ENCODE data around the gene PTPN23. TPM values are rescaled to one million over a fixed set of nuclear protein-coding genes. Genes with fewer than 3 reads are reported as not detected.

The PTPN23 gene
- total and polyA plus RNA-seq, 10 of the 15 experiments (the other 5 are each of a cell fraction or from before 2014, with no cell fraction given) = 0.44 to 28.6 (median 4.4) TPM

GRCh38 chr3:47428662-47429061, 47.8 kb downstream of the PTPN23 start:
- in situ Hi-C loops (cut with MboI) = no loop called here
- no peak overlapping the region for H3K9ac ChIP-seq (ENCODE audit: control insufficient read depth, insufficient read depth, low read length)
- RAD21 ChIA-PET (ENCODE audit: unreplicated experiment) = no interaction called here
- BruUV-seq (replicated peaks) = no TSS peak
- WGBS (ENCODE audit: insufficient coverage, insufficient replicate concordance, low lambda C conversion rate, missing lambda C conversion rate) = 88% methylated on average over 6 of the region's 6 CpGs
- no peaks in the 10 kb centered on the region for H3K4me1 ChIP-seq (ENCODE audit: control insufficient read depth, insufficient read depth, low read length)
- ATAC-seq = no peak
- H3K27ac ChIP-seq (ENCODE audit: control insufficient read depth, insufficient read depth) = no peak overlapping the region
- peaks cover 19 to 31% of the 10 kb centered on the region in 2 experiments; a peak in 3 of 4 replicates for H3K36me3 ChIP-seq (ENCODE audit: control insufficient read depth in 2 of 2, insufficient read depth in 2 of 2, low read length in 1 of 2)
- H3K9me3 ChIP-seq (replicated peaks; ENCODE audit: control insufficient read depth, insufficient read depth, low read length) = no peaks in the 10 kb centered on the region
- DNase-seq (ENCODE audit: low read depth, low spot score) = no peak
- no peak overlapping the region for H2AFZ ChIP-seq (ENCODE audit: control insufficient read depth, low read depth, low read length)
- POLR2A ChIA-PET = no interaction called here
- H3K4me3 ChIP-seq = no peak overlapping the region
- FAIRE-seq = no peak
- CTCF ChIA-PET = no interaction called here
- TF ChIP-seq RUNX3 (IDR thresholded peaks at IDR 0.05; ENCODE audit: low read length) = no peak
- 0 out of 2 replicates have a peak, but pooled peaks have one; percentile 25 for TF ChIP-seq YY1 (IDR thresholded peaks at IDR 0.05; ENCODE audit: low read depth, low read length)
- no peak for TF ChIP-seq BRCA1 (IDR thresholded peaks at IDR 0.05; ENCODE audit: low read depth, low read length)
- no peak for TF ChIP-seq BMI1 (IDR thresholded peaks at IDR 0.05; ENCODE audit: borderline replicate concordance)
- TF ChIP-seq MAX (IDR thresholded peaks at IDR 0.05; ENCODE audit: low read depth, low read length) = no peak
- TF ChIP-seq JUNB (IDR thresholded peaks at IDR 0.05) = no peak
- no peak for TF ChIP-seq IRF4 (IDR thresholded peaks at IDR 0.05; ENCODE audit: low read depth, low read length)
- TF ChIP-seq E2F8 (IDR thresholded peaks at IDR 0.05; ENCODE audit: low read depth, partially characterized antibody) = no peak
- no peak for TF ChIP-seq ATF7 (IDR thresholded peaks at IDR 0.05; ENCODE audit: low read depth)
- no peaks in the 10 kb centered on the region for H4K20me1 ChIP-seq (ENCODE audit: control insufficient read depth, insufficient read depth)
- intact Hi-C loops (cut with micrococcal nuclease; ENCODE audit: unreplicated experiment) = no loop called here
- no peaks in the 10 kb centered on the region for H3K27me3 ChIP-seq (replicated peaks in 1 of 2; ENCODE audit: control insufficient read depth in 2 of 2, insufficient read depth in 2 of 2, low read length in 1 of 2)
- SMC1A ChIA-PET (ENCODE audit: uncharacterized antibody, unreplicated experiment) = no interaction called here
- H3K4me2 ChIP-seq (ENCODE audit: control insufficient read depth, insufficient read depth) = no peak overlapping the region
- H3K79me2 ChIP-seq (ENCODE audit: control insufficient read depth, insufficient read depth, low read length) = no peaks in the 10 kb centered on the region
